HFFc6 (cell line): ENCODE measurements around the gene RETREG1. TPM values are rescaled to one million over a fixed set of nuclear protein-coding genes. Genes with fewer than 3 reads are reported as not detected.

Experiments
- DNase-seq: peaks from one replicate; pipeline ENCODE4 v3.0.0-alpha.2; 2018
- H3K27ac Mint-ChIP-seq: 2 replicates; pipeline ENCODE4 v1.8.0; 2020; ENCODE audit warnings: mild to moderate bottlenecking, mixed read lengths
- H3K27me3 Mint-ChIP-seq: 2 replicates; pipeline ENCODE4 v1.8.0; 2021; ENCODE audit warnings: mild to moderate bottlenecking, moderate library complexity, mixed read lengths; ENCODE audit not compliant: insufficient read depth
- H3K36me3 Mint-ChIP-seq: 2 replicates; pipeline ENCODE4 v1.8.0; 2021; ENCODE audit warnings: low read depth, mixed read lengths
- H3K4me1 Mint-ChIP-seq: 2 replicates; pipeline ENCODE4 v1.8.0; 2020; ENCODE audit warnings: low read depth, mixed read lengths
- H3K4me3 Mint-ChIP-seq: 2 replicates; pipeline ENCODE4 v1.8.0; 2020; ENCODE audit warnings: mild to moderate bottlenecking, moderate library complexity, mixed read lengths
- H3K9me3 Mint-ChIP-seq: 2 replicates; pipeline ENCODE4 v1.8.0; 2020; ENCODE audit warnings: mild to moderate bottlenecking, mixed read lengths
- CTCF ChIP-seq: fragments of 200-600 bp; sonication (generic); IDR thresholded peaks from 2 replicates; pipeline ENCODE4 v1.5.0; 2021; ENCODE audit warnings: antibody characterized with exemption, mild to moderate bottlenecking
- total RNA-seq, 6 experiments: library from RNA; stranded (reverse); fragmentation: NEBNext Ultra II Directional; extraction: Animal tissue kit (Norgen Biotek cat#: 25700); gene quantifications; 2 replicates in 1 of 6; 3 replicates in 5 of 6; pipeline ENCODE4 v1.2.3, GENCODE V29; 2021

RETREG1 gene
- total RNA-seq, 6 experiments from 2014 or later: 0.09 to 0.14 TPM; not detected in 4

GRCh38 chr5:16431490-16431889 lies 185.3 kb downstream of the RETREG1 start:
- no peaks in the 10 kb centered on the region for H3K36me3 Mint-ChIP-seq
- peaks cover 22% of the 10 kb centered on the region for H3K27me3 Mint-ChIP-seq
- H3K4me1 Mint-ChIP-seq: no peaks in the 10 kb centered on the region
- no peak overlapping the region for H3K4me3 Mint-ChIP-seq
- no peak for DNase-seq
- TF ChIP-seq CTCF: no peak
- no peak overlapping the region for H3K27ac Mint-ChIP-seq
- no peaks in the 10 kb centered on the region for H3K9me3 Mint-ChIP-seq

GRCh38 chr5:16430349-16431089 lies 186.3 kb downstream of the RETREG1 start:
- Mint-ChIP-seq H3K27me3 (peaks cover 23% of the 10 kb centered on the region), H3K9me3 (no peaks in the 10 kb centered on the region), H3K4me1 (no peaks in the 10 kb centered on the region), H3K27ac (no peak overlapping the region), H3K36me3 (no peaks in the 10 kb centered on the region), H3K4me3 (no peak overlapping the region)
- TF ChIP-seq CTCF: no peak
- DNase-seq: no peak

GRCh38 chr5:16428359-16428758 lies 188.4 kb downstream of the RETREG1 start:
- H3K9me3 Mint-ChIP-seq: no peaks in the 10 kb centered on the region
- H3K36me3 Mint-ChIP-seq: no peaks in the 10 kb centered on the region
- no peak overlapping the region for H3K4me3 Mint-ChIP-seq
- H3K27me3 Mint-ChIP-seq: peaks cover 23% of the 10 kb centered on the region
- peak; percentile 33 for TF ChIP-seq CTCF
- H3K27ac Mint-ChIP-seq: no peak overlapping the region
- H3K4me1 Mint-ChIP-seq: no peaks in the 10 kb centered on the region
- DNase-seq: no peak

- DNase-seq: no peak
- Mint-ChIP-seq H3K9me3 (no peaks in the 10 kb centered on the region), H3K27me3 (peaks cover 26% of the 10 kb centered on the region), H3K27ac (no peak overlapping the region), H3K4me3 (no peak overlapping the region), H3K4me1 (no peaks in the 10 kb centered on the region), H3K36me3 (no peaks in the 10 kb centered on the region)
- no peak for TF ChIP-seq CTCF
These were observed 189.2 kb downstream of the RETREG1 start for GRCh38 chr5:16427587-16427986.

Other genes starting within 250 kb of the RETREG1 start
- 10 to 100 TPM; 38.7 to 52.2 (median 45.5) TPM for gene ZNF622, start 151.2 kb downstream of the RETREG1 start, total RNA-seq